Nasal cavity respiratory epithelium epithelial cell of viscerocranial mucosa (primary cell): ENCODE results near the gene CABCOCO1. TPM values are rescaled to one million over a fixed set of nuclear protein-coding genes. Genes with fewer than 3 reads are reported as not detected.

Experiments used
- total RNA-seq: library from RNA; depleted of rRNA; stranded (reverse); fragments of >200 nt; gene quantifications from 2 replicates; pipeline ENCODE4 v1.2.3, GENCODE V29; 2014

Gene CABCOCO1, protein sequence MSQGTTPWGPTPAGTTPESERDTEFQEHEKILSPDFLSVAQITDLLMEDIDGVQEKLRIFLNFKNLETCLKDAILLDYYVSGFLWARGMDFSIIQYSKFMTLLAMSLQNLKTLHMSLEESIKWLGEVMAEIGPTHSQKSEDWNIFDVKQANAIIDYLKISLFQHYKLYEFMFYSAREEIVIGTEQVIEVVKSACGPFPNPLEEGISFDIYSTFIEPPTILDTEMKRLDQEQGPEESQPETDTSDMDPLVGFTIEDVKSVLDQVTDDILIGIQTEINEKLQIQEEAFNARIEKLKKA
- not detected in 2 replicates for total RNA-seq

DNA sequence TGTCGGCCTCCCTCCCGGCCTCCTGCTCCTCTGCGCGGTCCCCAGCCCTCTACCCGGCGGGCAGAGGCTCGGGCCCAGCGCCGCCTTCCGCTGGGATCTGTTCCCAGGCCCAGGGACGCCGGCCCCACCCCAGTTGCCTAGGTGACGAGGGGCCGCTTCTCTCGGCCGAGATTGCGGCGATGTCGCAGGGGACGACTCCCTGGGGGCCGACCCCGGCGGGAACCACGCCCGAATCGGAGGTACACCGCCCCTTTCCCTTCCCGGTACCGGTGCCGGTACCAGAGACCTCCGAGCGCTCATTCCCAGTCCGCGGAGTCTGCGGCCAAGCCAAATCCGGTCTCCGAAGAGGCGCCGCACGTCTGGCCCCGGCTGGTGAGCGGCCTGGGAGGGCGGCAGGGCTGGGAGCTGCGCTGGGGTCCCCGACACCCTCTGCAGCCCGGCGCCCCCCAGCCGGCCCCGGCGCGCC is at the start of gene CABCOCO1:
CABCOCO1 (plus strand) TSS at position 136 of the 466 bp plus-strand sequence; CDS start at position 180, 44 bp downstream.

Other genes starting within 250 kb of the CABCOCO1 start
- not detected in 2 replicates for gene TMEM26, start 209.5 kb upstream of the CABCOCO1 start, total RNA-seq
- 10.3 and 29.0 TPM in 2 replicates for gene ARID5B, start 238.8 kb downstream of the CABCOCO1 start, total RNA-seq